G401.6 (cell line): ENCODE measurements around the gene C2orf68.
"Not testable (repeated sequence)": the region's sequence is repeated elsewhere in the genome, so short reads cannot be mapped to it uniquely, and the experiment has no call there.

ENCODE experiments used
- FAIRE-seq: peaks from 2 replicates; lab custom pipeline; 2012; peaks lifted over from hg19 to GRCh38; lab: Jason Lieb, UNC

Gene C2orf68

GRCh38 chr2:85598594-85599340 lies 13.1 kb downstream of the C2orf68 start:
- FAIRE-seq = no peak

DNA sequence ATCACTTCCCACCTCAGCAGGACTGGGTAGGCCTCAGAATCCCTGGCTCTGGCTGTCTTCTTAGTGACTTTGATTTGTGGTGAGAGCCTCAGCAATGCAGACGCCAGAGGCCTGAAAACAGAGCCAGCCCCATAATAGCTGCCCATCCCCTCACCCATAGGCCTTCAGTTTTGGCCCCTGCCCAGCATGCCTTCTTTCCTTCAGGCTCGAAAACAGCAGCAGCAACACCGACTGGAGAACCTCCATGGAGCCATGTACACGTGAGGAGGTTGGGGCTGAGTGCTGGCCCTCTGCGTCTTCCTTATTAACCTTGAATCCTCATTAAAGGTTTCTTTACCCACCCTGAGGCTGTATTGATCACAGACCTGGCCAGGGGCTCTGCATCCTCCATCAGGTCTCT lies 14.6 kb downstream of the C2orf68 start:
- no peak for FAIRE-seq

- FAIRE-seq = no peak
These were observed 15.3 kb downstream of the C2orf68 start for GRCh38 chr2:85596486-85597143.

DNA sequence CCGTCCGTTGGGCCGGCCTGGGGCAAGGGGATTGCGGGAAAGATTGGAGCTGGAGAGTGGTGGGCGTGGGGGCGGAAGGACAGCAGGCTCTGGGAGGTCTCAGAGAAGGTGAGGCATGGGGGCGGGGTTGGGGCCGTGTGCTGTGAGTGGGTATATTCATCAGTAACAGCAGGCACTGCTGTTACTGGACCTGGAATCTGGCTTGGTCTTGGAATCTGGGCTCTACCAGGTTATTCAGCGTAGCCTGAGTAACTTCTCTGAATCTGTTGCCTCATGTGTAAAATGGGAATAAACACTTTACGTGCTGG lies 15.9 kb downstream of the C2orf68 start:
- FAIRE-seq = no peak

DNA sequence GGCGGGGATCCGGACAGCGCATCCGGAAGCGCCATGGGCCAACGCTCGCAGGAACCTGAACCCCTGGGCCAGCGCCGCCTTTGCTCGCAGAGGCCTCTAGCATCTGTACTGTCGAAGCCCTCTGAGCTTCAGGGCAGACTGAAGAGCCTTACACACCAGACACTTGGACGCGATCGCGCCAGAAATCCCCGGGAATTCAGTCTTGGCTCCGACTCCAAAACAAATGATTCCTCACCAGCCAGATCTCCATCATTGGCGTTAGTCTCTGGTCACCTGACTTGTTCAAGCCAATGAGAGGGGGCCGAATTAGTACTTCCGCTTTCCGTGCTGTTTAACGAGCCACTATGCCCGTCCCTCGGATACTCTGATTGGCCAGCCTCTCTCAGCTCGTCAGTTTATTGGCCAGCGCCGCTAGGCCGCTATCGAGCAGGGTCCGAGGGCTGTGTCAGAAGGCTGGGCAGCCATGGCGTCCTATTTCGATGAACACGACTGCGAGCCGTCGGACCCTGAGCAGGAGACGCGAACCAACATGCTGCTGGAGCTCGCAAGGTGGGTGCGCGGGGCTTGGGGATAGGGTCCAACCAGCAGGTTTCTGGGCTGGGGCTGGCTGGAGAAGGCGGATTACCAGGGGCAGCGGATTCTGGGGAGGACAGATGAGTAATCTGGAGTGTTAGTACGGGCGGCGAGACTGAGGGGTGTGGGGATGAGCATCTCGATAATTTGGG lies 16.4 kb downstream of the C2orf68 start, which contains the start of gene RNF181:
TSS of gene RNF181 (plus strand) at position 445 of the 725 bp plus-strand sequence. CDS start at position 464, 19 bp downstream.
- peak; percentile 99 for FAIRE-seq

DNA sequence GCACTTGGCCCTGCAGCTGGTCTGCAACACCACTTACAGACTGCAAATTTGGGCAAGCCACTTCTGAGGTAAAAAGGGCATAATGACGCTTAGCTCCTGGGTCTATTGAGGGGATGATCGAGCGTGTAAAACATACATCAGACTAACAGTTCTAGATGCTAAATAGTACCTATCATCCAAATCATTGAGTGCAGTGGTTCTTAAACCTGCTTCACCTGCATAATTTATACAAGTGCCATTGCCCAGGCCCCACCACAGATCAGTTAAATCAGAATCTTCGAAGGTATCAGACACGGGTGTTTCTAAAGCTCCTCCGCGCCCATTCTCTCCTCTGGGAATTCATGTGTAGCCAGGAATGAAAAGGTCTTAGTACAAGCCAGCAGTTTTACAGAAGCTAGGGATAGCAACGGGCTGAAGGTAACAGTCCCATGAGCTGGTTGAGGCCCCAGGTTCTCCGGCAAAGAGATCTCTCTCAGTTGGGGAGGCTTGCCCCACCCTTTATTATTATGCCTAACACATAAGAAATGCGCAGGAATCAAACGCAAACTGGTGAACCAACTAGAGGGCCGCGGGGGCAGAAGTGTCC lies 17.1 kb downstream of the C2orf68 start:
- FAIRE-seq = no peak

DNA sequence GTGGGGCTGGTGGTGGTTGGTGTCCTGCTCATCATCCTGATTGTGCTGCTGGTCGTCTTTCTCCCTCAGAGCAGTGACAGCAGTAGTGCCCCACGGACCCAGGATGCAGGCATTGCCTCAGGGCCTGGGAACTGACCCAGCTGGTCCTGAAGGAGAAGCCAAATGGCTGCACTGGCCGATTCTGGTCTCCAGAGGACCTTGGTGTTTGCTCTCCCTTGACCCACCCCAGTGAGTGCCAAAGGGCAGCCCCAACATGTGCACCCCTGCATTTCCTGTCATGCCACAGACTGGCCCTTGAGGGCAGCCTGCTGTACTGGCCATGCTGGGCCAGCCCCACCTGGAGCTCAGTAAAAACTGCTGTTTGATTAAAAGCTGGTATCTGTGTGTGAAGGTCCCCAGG lies 18.8 kb downstream of the C2orf68 start:
- no peak for FAIRE-seq

DNA sequence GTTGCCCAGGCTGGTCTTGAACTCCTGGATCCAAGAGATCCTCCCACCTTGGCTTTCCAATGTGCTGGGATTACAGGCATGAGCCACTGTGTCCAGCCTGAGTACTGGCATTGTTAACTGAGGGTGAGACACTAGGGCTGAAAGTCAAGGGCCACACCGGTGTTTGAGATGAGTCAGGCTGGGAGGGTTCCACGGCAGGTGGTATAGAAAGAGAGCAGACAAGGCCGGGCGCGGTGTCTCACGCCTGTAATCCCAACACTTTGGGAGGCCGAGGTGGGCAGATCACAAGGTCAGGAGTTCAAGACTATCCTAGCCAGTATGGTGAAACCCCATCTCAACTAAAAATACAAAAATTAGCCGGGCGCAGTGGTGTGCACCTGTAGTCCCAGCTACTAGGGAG lies 19.6 kb downstream of the C2orf68 start:
- FAIRE-seq = not testable (repeated sequence)

DNA sequence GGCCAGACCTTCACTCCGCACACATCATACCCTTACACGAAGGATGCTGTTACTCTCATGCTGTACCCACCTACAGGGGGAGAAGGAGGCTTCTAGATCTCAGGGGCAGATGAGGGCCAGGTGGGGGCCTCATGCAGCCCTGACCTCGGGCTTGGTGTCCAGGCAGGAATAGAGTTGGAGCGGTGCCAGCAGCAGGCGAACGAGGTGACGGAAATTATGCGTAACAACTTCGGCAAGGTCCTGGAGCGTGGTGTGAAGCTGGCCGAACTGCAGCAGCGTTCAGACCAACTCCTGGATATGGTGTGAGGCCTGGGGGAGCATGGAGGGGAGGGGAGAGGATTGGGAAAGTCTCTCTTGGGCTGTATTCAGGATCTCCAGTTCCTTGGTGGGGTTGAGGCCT lies 20.3 kb downstream of the C2orf68 start:
- FAIRE-seq = no peak

- no peak for FAIRE-seq
These were observed 20.9 kb downstream of the C2orf68 start for GRCh38 chr2:85590950-85591349.

- no peak for FAIRE-seq
These were observed 21.7 kb downstream of the C2orf68 start for GRCh38 chr2:85589982-85590791.

DNA sequence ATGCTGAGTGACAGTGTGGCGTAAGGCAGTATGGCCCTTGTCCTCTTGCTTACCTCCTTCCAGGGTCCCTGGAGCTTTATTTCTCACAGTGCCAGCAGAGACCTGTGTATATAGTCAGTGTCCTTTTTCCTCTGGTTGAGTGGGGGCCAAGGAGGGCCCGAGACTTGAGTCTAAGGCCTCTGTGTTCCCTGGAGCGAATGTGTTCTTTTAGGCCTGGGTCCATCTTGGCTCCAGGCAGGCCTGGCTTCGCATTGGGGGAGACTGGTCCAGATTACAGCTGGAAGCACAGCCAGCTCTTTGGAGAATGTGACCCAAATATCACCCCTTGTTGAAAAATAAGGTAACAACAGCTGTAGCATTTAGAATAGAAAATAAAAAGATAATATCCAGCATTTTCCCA lies 22.7 kb downstream of the C2orf68 start:
- FAIRE-seq = no peak

DNA sequence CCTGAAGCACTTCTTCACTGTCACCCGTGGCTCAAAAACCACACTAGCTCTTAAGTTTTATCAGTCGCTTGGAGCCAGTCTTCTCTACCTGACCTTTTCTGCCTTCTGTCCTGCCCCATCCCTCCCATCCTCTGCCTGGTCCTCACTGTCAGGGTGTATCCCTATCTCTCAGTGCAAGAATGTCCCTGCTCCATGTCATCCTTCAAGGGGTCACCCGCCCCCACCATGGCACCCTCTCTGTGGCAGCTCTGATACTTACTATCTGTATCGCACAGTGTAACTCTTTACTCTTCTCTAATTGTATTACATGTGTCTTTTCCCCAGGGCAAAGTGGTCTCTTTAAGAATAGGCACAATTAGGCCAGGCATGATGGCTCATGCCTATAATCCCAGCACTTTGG lies 23.2 kb downstream of the C2orf68 start:
- no peak for FAIRE-seq

DNA sequence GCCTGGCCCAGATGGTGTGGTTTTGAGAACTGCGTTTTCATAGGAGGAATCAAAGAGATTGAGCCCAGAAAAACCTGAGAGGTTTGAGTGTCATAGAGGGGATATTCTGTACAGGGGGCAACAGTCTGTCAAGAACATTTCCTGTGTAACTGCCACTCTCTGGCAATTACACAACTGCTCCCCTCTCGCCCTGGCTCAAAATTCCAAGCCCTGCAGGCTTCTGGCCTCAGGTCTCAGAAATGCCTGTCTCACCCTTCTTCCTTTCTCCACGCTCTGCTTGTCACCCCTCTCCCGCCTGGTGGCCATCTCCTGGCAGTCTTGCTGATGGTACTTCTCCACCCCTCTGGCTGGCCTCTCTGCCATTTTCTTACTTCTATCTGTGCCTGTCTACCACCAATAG lies 23.6 kb downstream of the C2orf68 start:
- no peak for FAIRE-seq

- no peak for FAIRE-seq
These were observed 26.1 kb downstream of the C2orf68 start for GRCh38 chr2:85585781-85586105.

GRCh38 chr2:85584857-85585780 lies 26.7 kb downstream of the C2orf68 start:
- no peak for FAIRE-seq

DNA sequence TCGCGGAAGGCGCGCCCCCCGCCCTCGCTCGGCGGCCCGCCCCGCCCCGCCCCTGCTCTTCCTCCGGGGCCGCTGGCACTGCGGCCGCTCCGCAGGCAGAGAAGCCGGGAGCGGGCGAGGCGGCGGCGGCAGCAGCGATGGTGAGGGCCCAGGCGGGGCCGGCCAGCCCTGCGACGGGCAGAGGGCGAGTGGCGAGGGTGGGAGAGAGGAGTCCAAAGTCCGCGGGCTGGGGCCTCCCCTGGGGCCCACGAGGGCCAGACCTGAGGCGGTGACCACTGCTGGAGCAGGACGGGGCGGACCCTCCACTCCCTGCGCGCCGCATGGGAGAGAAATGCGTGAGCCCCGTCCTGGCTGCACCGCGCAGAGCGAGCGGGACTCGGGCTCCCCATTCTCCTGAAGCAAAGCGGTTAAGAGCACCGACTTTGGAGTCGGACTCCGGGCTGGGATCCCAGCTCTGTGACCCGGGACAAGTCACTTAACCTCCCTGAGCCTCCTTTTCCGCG lies 27.5 kb downstream of the C2orf68 start, which contains the start of gene VAMP5:
TSS of gene VAMP5 (plus strand) at position 78 of the 503 bp plus-strand sequence. CDS start at position 138, 60 bp downstream.
- no peak for FAIRE-seq

- no peak for FAIRE-seq
These were observed 28.1 kb downstream of the C2orf68 start for GRCh38 chr2:85583667-85584353.

- FAIRE-seq = no peak
These were observed 29.4 kb downstream of the C2orf68 start for GRCh38 chr2:85582492-85582891.

DNA sequence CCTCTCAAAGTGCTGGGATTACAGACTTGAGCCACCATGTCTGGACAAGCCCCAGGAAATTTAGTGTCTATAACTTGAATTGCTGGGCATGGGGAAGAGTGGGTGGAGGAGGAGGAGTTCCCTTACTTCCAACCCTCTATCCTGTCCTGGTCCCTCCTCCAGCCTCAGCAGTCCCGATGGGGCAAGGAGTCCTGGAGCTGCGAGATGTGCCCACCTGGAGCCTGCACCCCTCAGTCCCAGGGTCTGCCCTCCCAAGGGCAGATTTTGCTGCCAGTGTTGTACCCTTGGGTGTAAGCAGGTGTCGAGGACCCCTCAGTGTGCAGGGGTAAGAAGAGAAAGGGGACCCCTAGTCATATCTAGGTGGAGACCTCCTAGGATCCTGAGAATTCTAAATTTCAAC lies 31.7 kb downstream of the C2orf68 start:
- FAIRE-seq = no peak
